Central memory CD8-positive, alpha-beta T cell (primary cell): Measurements from ENCODE around the gene SQSTM1.

ENCODE experiments used
- ATAC-seq: fragments of 150-1000 bp; cut with Tn5 transposase; replicated peaks from 2 replicates; pipeline ENCODE4 v1.10.0; 2022; ENCODE audit warnings: mild to moderate bottlenecking, moderate FRiP score, moderate number of reproducible peaks; ENCODE audit not compliant: poor library complexity, severe bottlenecking; ENCODE audit errors: extremely low read depth
- DNase-seq, 2 donors: peaks; one replicate each; pipeline ENCODE4 v3.0.0; 2021; ENCODE audit warnings: low spot score in 2 of 2
- H3K27ac Mint-ChIP-seq: one replicate; pipeline ENCODE4 v1.8.0; 2022; ENCODE audit warnings: low read depth, mild to moderate bottlenecking, moderate library complexity, mixed read lengths
- H3K27me3 Mint-ChIP-seq: one replicate; pipeline ENCODE4 v1.8.0; 2022; ENCODE audit warnings: mixed read lengths
- H3K36me3 Mint-ChIP-seq: one replicate; pipeline ENCODE4 v1.8.0; 2022; ENCODE audit warnings: mild to moderate bottlenecking, moderate library complexity, mixed read lengths; ENCODE audit not compliant: insufficient read depth
- H3K4me1 Mint-ChIP-seq: one replicate; pipeline ENCODE4 v1.8.0; 2022; ENCODE audit warnings: mixed read lengths
- H3K4me3 Mint-ChIP-seq: one replicate; pipeline ENCODE4 v1.8.0; 2022; ENCODE audit warnings: mild to moderate bottlenecking, moderate library complexity, mixed read lengths
- H3K9me3 Mint-ChIP-seq: one replicate; pipeline ENCODE4 v1.8.0; 2022; ENCODE audit warnings: mixed read lengths

The SQSTM1 gene

DNA sequence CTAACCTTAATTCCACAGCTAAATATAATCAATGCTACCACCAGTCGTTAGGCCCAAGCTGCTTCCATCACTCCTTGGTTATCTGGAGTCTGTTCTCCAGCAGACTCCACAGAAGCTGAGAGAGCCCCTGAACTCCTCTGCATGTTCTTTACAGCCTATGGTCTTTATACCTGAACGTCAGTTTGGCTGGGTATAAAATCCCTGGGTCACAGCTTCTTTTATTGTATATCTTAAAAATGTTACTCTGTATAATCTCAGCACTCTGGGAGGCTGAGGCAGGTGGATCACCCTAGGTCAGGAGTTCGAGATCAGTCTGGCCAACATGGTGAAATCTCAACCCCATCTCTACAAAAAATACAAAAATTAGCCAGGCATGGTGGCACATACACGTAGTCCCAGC lies 61.6 kb downstream of the SQSTM1 start:
- no peak for ATAC-seq
- no peak for DNase-seq
- no peaks in the 10 kb centered on the region for H3K4me1 Mint-ChIP-seq
- H3K9me3 Mint-ChIP-seq = no peaks in the 10 kb centered on the region
- no peaks in the 10 kb centered on the region for H3K27me3 Mint-ChIP-seq
- H3K36me3 Mint-ChIP-seq = peaks cover 6% of the 10 kb centered on the region
- H3K4me3 Mint-ChIP-seq = no peak overlapping the region
- no peak overlapping the region for H3K27ac Mint-ChIP-seq

DNA sequence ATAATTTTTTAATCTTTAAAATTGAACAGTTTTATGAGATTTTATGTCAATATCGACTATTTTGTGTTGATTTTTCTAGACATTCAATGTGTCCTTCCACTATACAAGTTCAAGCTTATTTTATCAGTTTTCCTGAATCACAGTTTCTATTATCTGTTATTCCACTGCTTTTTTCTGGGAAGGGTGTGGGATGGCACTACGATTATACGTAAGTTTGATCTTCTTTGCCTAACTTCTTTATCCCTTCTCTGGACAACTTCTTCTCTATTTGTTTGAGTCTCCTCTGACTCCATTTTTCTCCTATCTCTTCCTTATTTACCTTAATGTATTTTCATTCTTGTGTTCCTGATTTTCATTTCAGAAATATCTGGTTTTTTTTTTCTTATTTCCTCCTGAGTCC lies 62.5 kb downstream of the SQSTM1 start:
- Mint-ChIP-seq H3K36me3 (peaks cover 9% of the 10 kb centered on the region), H3K4me1 (no peaks in the 10 kb centered on the region), H3K27me3 (no peaks in the 10 kb centered on the region), H3K9me3 (no peaks in the 10 kb centered on the region), H3K4me3 (no peak overlapping the region), H3K27ac (no peak overlapping the region)
- no peak for ATAC-seq
- no peak for DNase-seq

DNA sequence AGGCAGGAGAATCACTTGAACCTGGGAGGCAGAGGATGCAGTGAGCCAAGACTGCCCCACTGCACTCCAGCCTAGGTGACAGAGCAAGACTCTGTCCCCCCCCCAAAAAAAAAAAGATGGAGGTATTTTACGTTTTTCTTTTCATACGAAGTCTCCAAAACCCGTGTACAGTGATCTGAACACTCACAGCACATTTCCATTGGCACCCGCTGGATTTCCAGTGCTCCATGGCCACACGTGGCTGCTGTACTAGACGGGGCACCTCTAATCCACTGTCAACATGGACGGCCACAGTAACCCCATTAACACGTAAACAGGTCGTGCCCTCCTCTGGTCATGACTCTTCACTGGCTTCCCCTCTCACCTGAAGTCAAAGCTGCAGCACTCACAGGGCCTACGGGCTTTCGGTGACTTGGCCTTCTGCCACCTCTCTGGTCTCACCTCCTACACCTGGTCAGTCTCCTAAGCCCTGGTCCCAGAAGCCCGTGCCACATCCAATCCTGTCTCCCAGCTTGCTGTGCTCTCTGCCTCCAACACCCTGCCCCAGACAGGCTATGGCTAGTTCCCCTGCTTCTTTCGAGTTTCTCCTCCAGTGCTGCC lies 64.9 kb downstream of the SQSTM1 start:
- H3K27ac Mint-ChIP-seq = no peak overlapping the region
- ATAC-seq (no peak), DNase-seq (no peak)
- H3K4me1 Mint-ChIP-seq = no peaks in the 10 kb centered on the region
- H3K9me3 Mint-ChIP-seq = no peaks in the 10 kb centered on the region
- H3K36me3 Mint-ChIP-seq = peaks cover 24% of the 10 kb centered on the region
- H3K27me3 Mint-ChIP-seq = no peaks in the 10 kb centered on the region
- no peak overlapping the region for H3K4me3 Mint-ChIP-seq

DNA sequence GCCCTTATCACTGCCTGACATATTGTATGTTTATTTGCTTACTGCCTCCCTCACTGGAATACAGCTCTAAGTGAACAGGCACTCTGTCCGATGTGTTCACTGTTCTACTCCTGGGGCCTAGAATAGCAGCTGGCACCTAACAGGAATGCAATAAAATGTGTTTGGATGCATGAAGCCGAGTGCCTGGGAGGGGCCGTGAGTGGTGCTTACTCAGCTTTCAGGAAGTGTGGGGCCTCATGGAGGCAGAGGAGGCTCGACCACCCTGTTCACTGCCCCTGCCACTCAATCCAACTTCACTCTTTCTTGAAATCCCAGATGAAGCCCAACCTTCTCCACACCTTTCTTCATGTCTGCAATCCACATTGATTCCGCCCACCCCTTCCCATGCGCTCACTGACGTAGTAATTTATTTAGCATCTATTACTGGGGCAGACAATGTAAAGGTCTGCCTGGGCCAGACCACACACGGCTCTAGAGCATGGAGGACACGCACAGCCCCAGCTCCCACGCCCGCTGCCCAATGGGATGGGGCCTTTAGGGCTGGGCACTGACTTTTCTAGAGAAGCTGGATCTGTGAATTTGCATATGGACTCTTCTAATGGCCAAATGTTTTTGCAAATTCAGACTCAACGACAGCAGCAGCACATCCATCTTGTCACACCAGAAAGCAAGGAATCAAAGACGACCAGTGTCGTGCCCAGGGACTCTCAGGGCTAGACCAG lies 65.6 kb downstream of the SQSTM1 start:
- DNase-seq = no peak
- no peak overlapping the region for H3K27ac Mint-ChIP-seq
- peaks cover 24% of the 10 kb centered on the region for H3K36me3 Mint-ChIP-seq

DNA sequence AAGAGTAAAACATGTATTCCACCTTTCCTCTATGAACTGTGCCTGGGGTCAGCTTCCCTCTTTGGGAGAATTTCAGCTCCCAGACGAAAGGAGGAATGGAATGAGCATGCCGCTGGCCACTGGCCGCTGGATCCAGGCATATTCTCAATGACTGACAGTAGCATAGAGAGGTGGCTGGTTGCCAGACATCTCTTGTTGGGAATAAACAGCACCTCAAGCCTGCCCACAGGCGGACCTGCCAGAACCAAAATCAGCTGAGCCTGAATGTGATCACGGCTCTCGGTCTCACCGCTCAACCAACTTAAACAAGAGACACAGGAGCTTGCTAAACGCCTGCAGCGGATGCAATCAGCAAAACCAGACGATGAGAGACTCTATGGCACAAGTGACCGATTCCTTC lies 66.4 kb downstream of the SQSTM1 start:
- ATAC-seq (no peak), DNase-seq (no peak)
- H3K27me3 Mint-ChIP-seq = no peaks in the 10 kb centered on the region
- H3K4me3 Mint-ChIP-seq = no peak overlapping the region
- H3K9me3 Mint-ChIP-seq = no peaks in the 10 kb centered on the region
- peaks cover 24% of the 10 kb centered on the region for H3K36me3 Mint-ChIP-seq
- no peaks in the 10 kb centered on the region for H3K4me1 Mint-ChIP-seq
- no peak overlapping the region for H3K27ac Mint-ChIP-seq

More for the DNA sequence above, 65.6 kb downstream of the SQSTM1 start:
- no peak for ATAC-seq
- Mint-ChIP-seq H3K4me1 (no peaks in the 10 kb centered on the region), H3K27me3 (no peaks in the 10 kb centered on the region), H3K9me3 (no peaks in the 10 kb centered on the region), H3K4me3 (no peak overlapping the region)
